ENCODE results near the gene KLK15.

The KLK15 gene

GRCh38 chr19:50843701-50844221 lies 10.4 kb upstream of the KLK15 start:
- no peak for DNase-seq (ENCODE audit: low read depth)

GRCh38 chr19:50843205-50843604 lies 9.8 kb upstream of the KLK15 start:
- DNase-seq (ENCODE audit: low read depth): no peak

GRCh38 chr19:50842130-50842529 lies 8.8 kb upstream of the KLK15 start:
- no peak for DNase-seq (ENCODE audit: low read depth)

- no peak for DNase-seq (ENCODE audit: low read depth)
Measured at GRCh38 chr19:50839712-50840655, 6.6 kb upstream of the KLK15 start.

- peak; percentile 15 for DNase-seq (ENCODE audit: low read depth)
Measured at GRCh38 chr19:50838239-50838638, 4.9 kb upstream of the KLK15 start.

GRCh38 chr19:50837300-50837699 lies 3.9 kb upstream of the KLK15 start:
- no peak for DNase-seq (ENCODE audit: low read depth)

GRCh38 chr19:50836543-50837195 lies 3.3 kb upstream of the KLK15 start:
- DNase-seq (ENCODE audit: low read depth): no peak

GRCh38 chr19:50835785-50836542 lies 2.6 kb upstream of the KLK15 start:
- DNase-seq (ENCODE audit: low read depth): peak; percentile 59

- peak; percentile 30 for DNase-seq (ENCODE audit: low read depth)
Measured at GRCh38 chr19:50835103-50835784, 1.9 kb upstream of the KLK15 start.

GRCh38 chr19:50833802-50834167 lies 411 bp upstream of the KLK15 start:
- no peak for DNase-seq (ENCODE audit: low read depth)

GRCh38 chr19:50832666-50833065 lies 708 bp downstream of the KLK15 start:
- no peak for DNase-seq (ENCODE audit: low read depth)

- no peak for DNase-seq (ENCODE audit: low read depth)
Measured at GRCh38 chr19:50831026-50831396, 2.4 kb downstream of the KLK15 start.

GRCh38 chr19:50830266-50831025 lies 2.9 kb downstream of the KLK15 start:
- DNase-seq (ENCODE audit: low read depth): no peak

- DNase-seq (ENCODE audit: low read depth): no peak
Measured at GRCh38 chr19:50829801-50830200, 3.6 kb downstream of the KLK15 start.

- DNase-seq (ENCODE audit: low read depth): no peak
Measured at GRCh38 chr19:50827476-50827875, 5.9 kb downstream of the KLK15 start.

GRCh38 chr19:50826492-50827240 lies 6.7 kb downstream of the KLK15 start:
- no peak for DNase-seq (ENCODE audit: low read depth)

GRCh38 chr19:50823389-50824042 lies 9.9 kb downstream of the KLK15 start, which contains the start of gene KLK1:
Gene KLK1 (minus strand): TSS chr19:50823787. CDS start chr19:50823748, 39 bp downstream.
- no peak for DNase-seq (ENCODE audit: low read depth)

GRCh38 chr19:50822661-50823208 lies 10.6 kb downstream of the KLK15 start:
- no peak for DNase-seq (ENCODE audit: low read depth)

GRCh38 chr19:50821622-50822021 lies 11.8 kb downstream of the KLK15 start:
- no peak for DNase-seq (ENCODE audit: low read depth)
